Activated CD8-positive, alpha-beta memory T cell treated with anti-CD3 and anti-CD28 coated beads for 36 hours (primary cell): ENCODE results near the gene MTMR10. TPM values are rescaled to one million over a fixed set of nuclear protein-coding genes. Genes with fewer than 3 reads are reported as not detected.

ENCODE experiments used
- CTCF ChIA-PET: fragments of 350-600 bp; sonication (Branson Sonifier 250); formaldehyde crosslinking; loops from one replicate; lab custom pipeline; 2021; ENCODE audit warnings: antibody characterized with exemption; lab: Charles Lee
- POLR2A ChIA-PET: fragments of 350-600 bp; sonication (Branson Sonifier 250); formaldehyde crosslinking; loops from one replicate; lab custom pipeline; 2021; ENCODE audit warnings: antibody characterized with exemption; lab: Charles Lee
- total RNA-seq, 2 experiments: library from RNA; stranded (reverse); gene quantifications; one replicate each; pipeline ENCODE4 v1.2.3, GENCODE V29; 2021

MTMR10 gene
- total RNA-seq, 2 experiments from 2014 or later = 15.6 to 15.8 TPM

GRCh38 chr15:30973379-30973778 lies 18.0 kb downstream of the MTMR10 start:
- CTCF ChIA-PET = no interaction called here
- POLR2A ChIA-PET = no interaction called here

GRCh38 chr15:30969724-30970123 lies 21.7 kb downstream of the MTMR10 start:
- POLR2A ChIA-PET = no interaction called here
- CTCF ChIA-PET = no interaction called here

- ChIA-PET POLR2A (no interaction called here), CTCF (no interaction called here)
These were observed 27.7 kb downstream of the MTMR10 start for GRCh38 chr15:30963681-30964080.

DNA sequence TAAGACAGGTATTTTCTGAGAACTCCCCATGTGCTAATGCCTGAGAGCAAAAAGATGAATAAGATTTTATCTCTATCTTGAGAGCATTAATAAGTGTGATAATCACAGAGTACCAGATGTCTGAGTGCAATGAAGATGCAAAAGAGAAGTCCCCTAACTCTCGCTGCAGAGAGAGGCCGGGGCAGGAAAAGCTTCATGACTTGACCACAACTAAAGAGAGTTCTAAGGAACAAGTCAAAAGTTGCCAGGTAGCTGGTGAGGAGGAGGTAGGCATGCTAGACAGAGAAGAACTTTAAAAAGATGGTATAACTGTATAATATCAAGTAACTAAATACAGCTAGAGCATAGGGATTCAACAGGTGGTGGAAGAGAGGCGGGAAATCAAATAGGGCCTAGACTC lies 28.8 kb downstream of the MTMR10 start:
- CTCF ChIA-PET = no interaction called here
- POLR2A ChIA-PET = no interaction called here

DNA sequence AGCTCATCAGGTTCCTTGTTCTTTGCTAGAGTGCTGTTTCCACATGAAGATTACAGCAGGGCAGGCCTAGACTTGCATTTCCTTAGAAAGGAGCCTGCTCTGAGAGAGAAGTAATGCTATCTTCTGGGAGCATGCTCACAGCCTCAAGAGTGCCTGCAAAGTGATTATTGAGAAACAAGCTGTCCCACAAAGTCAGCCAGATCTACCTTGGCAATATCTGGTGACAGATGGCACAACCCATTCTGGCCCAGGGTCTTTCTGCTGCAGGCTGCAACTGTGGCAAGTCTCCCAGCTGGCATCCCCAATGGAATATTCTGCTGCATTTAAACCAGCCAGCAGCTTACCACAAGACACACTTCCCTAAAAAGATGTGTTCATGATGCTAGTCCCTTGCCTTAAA lies 29.3 kb downstream of the MTMR10 start:
- ChIA-PET POLR2A (no interaction called here), CTCF (no interaction called here)

DNA sequence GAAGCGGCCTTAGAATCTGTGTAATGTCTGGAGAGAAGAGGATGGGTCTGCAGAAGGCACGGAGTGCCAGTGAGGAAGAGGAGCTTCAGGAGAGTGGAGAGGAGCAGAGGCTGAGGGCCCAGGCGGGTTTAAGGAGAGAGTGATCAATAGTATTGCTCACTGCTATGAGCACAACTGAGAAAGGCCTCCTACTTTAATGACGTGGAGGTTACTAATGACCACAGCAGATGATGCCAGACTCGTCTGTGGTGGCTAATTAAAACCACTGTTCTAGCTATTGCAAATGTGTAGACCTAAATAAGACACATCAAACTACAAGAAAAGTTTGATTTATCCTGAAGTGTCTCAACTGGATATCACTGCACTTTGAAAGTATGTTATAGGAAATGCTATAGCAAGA lies 33.2 kb downstream of the MTMR10 start:
- POLR2A ChIA-PET = no interaction called here
- CTCF ChIA-PET = no interaction called here

DNA sequence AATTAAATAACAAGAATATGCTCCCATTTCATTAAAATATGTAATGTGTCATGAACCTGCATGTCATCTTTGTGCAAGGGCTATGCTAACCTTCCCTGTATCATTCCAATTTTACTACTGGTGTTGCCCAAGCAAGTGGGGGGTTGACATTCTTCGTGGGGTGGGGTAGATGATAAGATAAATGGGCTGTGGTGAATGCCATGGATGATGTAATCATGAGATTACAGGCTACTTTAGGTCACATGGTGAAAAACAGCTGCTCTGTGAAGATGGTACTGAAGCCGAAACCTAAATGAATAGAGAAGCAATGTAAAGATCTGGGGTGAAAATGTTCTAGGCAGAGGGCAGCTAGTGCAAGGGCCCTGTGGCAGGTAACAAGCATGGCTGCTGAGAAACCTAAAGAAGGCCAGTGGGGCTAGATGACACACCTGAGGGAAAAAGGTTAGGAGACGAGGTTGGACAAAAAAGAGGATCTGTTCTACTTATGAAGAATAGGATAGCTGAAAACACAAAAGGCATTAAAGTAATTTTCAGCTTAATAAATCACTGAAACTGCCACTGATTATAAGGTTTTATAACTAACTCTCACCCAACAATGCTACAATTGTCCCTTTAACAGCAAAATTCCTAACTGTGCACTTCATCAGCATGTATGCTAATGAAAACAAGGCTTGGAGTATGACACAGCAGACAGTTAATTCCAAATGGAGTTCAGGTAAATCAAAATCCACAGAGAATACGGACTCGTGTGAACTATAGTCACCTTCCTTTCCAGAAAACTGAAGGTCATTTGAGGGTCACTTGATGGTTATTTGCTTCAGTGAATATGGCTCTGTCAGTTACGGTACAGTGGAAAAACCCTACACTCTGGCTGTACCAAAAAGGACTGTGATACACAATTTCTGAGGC lies 35.0 kb downstream of the MTMR10 start:
- POLR2A ChIA-PET = interaction anchor here (0.7 kb wide), 1 partner anchor 57 kb away, joined by 3 read pairs; no protein-coding TSS in a partner anchor
- CTCF ChIA-PET = no interaction called here

- CTCF ChIA-PET = no interaction called here
- POLR2A ChIA-PET = no interaction called here
These were observed 36.8 kb downstream of the MTMR10 start for GRCh38 chr15:30954674-30955073.

DNA sequence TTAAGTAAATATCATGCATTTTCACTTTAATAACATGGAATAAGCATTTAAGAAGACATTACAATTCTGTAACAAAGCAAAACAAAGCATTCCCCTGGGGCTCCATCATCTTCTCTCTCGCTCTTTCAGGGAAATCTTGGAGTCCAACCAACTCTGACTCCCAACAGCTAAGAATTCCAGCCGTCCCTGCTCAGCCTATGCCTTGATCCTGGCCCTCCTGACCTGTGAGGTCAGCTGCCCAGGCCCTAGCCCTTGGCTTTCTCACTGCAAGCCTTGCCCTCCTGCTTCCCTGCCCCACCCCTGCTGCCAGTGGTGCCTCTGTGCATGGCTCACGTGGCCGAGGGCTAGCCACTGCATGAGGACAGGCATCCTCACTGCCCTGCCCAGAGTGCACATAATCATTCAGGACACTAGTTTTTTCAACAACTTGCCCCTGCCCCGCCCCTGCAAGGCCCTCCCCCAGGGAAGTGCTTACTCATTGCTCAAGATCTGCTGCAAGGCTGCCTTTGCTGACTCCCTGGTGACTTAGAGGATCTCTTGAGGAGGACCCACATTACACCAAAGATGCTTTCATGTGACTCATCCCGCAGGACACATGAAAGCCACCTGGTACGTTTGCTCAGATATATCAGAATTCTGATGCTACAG lies 37.6 kb downstream of the MTMR10 start:
- POLR2A ChIA-PET = no interaction called here
- CTCF ChIA-PET = no interaction called here

DNA sequence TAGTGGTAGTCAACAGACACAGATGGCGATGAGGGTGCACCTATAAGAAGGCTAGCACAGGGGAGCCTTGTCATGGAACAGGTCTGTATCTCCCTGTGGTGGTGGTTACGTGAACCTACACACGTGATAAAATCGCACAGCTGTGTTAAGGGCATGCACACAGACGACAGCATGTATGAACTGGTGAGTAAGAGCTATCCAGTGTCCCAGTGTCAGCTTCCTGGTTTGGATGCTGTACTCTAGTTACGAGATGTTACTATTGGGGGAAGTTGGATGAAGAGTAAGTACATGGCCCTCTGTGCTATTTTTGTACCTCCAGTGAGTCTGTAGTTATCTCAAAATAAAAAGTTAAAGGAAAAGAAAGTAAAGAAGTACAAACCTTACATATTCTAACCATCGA lies 38.2 kb downstream of the MTMR10 start:
- POLR2A ChIA-PET = no interaction called here
- CTCF ChIA-PET = no interaction called here

DNA sequence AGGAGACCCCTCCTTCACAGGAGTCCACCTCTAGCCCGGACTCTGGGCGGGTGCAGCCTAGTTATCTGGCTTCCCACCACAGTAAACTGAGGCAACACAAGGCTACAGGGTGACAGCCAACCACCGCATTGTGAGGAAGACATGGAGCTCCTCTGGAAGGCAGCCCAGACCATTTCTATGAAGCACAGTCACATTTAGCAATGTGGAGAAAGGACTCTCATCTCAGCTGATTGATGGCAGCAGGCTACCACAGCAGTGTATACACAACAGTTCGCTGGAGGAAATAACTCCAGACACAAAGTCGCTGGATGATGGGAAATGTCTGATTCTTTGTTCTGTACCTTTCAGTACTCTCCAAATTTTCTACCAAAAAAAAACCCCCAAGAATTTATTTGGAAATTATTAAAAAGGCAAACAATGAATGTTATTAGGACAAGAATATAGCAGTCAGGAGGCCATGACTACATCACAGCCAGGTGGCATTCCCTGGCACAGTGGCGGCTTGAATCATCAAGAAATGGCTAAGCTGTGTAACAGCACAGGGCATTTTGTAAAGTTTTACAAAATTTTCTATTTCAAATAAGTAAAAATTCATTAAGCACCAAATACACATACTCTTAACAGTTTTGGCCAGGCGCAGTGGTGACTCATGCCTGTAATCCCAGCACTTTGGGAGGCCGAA lies 47.6 kb downstream of the MTMR10 start:
- CTCF ChIA-PET = interaction anchor here (1.3 kb wide), 1 partner anchor 185 kb away, joined by 3 read pairs; no protein-coding TSS in a partner anchor
- POLR2A ChIA-PET = interaction anchor here (0.7 kb wide), 1 partner anchor 449 kb away, joined by 3 read pairs; no protein-coding TSS in a partner anchor

DNA sequence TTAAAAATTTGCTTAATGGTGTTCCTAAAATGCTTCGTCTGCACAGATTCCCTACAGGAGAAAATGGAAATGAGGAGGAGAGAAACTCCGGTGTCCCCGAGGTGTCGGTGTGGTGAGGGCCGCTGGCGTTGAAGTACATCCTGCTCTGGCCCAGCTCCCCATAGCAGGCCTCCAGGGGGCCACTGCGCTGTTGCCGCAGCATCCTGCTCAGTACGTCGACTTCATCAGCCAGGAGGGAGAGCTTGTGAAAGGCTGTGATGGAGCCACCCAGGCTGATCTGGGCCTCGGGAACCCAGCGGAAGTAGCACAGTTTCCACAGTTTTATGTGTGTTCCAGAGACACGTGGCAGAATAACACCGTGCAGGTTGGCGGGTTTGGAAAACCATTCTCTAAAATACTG lies 49.9 kb downstream of the MTMR10 start:
- ChIA-PET CTCF (interaction anchor here (0.6 kb wide), 1 partner anchor 175 kb away, joined by 3 read pairs; no protein-coding TSS in a partner anchor), POLR2A (interaction anchor here (0.6 kb wide), 1 partner anchor 27 kb away, joined by 3 read pairs; no protein-coding TSS in a partner anchor)

GRCh38 chr15:30940359-30940758 lies 51.1 kb downstream of the MTMR10 start:
- ChIA-PET CTCF (no interaction called here), POLR2A (no interaction called here)

DNA sequence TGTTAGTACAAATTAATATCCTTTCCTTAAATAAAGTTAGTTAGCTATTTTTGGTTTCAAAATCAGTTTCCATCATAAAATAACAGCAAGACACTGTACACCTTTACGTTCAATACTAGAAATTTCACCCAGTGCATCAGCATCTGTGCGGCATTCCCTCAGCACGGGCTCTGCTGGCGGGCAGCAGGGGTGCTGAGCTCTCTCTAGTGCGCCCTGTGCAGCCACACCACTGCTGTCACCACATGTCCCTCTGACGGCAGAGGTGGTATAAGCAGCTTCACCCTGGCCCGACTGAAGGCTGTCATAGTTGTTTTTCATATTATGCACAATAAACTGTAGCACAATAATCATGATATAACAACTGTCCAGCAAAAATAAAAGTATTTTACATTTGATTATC lies 52.3 kb downstream of the MTMR10 start:
- CTCF ChIA-PET = no interaction called here

GRCh38 chr15:30933293-30933692 lies 58.1 kb downstream of the MTMR10 start:
- POLR2A ChIA-PET = no interaction called here

More for the DNA sequence above, 52.3 kb downstream of the MTMR10 start:
- POLR2A ChIA-PET = no interaction called here

GRCh38 chr15:30930422-30930821 lies 61.0 kb downstream of the MTMR10 start:
- ChIA-PET CTCF (no interaction called here), POLR2A (no interaction called here)

More at GRCh38 chr15:30933293-30933692, 58.1 kb downstream of the MTMR10 start:
- CTCF ChIA-PET = no interaction called here

GRCh38 chr15:30929982-30930381 lies 61.4 kb downstream of the MTMR10 start:
- CTCF ChIA-PET = no interaction called here
- POLR2A ChIA-PET = interaction anchor here (0.5 kb wide), 1 partner anchor 27 kb away, joined by 5 read pairs; no protein-coding TSS in a partner anchor

DNA sequence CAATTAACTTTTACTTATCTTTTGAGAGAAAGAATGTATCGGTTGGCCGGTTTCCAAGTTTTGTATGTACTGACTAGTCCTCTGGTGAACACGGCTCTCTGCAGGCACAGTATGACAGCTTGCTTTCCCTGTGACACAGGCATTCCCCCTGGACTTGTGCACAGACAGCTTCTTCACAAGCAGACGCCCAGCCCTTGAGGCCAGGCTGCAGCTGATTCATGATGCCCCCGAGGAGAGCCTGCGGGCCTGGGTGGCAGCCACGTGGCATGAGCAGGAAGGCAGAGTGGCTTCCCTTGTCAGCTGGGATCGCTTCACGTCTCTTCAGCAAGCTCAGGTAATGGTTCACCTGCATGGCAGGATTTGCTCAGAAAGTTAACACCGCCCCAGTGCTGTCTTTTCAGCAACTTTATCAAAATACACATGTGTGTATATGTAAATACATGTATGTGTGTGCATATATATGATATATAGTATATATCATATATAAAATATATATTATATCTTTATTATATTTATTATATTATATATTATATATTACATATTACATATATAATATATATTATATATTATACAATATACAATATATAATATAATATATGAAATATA lies 62.3 kb downstream of the MTMR10 start:
- POLR2A ChIA-PET = interaction anchor here (0.5 kb wide), 1 partner anchor 26 kb away, joined by 5 read pairs; no protein-coding TSS in a partner anchor
- CTCF ChIA-PET = no interaction called here

- CTCF ChIA-PET = no interaction called here
- POLR2A ChIA-PET = no interaction called here
These were observed 63.4 kb downstream of the MTMR10 start for GRCh38 chr15:30928076-30928475.
